Panc1 (cell line): Measurements from ENCODE around the gene JADE3. TPM values are rescaled to one million over a fixed set of nuclear protein-coding genes. Genes with fewer than 3 reads are reported as not detected.

ENCODE experiments used
- ATAC-seq: fragments of 200-7000 bp; cut with Tn5 transposase; 2 replicates; pipeline ENCODE4 v1.9.1; 2020; ENCODE audit warnings: mild to moderate bottlenecking, moderate library complexity
- BruUV-seq: library from RNA; stranded (reverse); fragments of 400-500 nt; replicated peaks from 2 replicates; lab custom pipeline; 2021; lab: Mats Ljungman, UMichigan
- CTCF ChIA-PET: fragments of 300-600 bp; sonication (Branson Sonifier 250); formaldehyde crosslinking; loops from one replicate; lab custom pipeline; 2022; ENCODE audit warnings: antibody characterized with exemption; lab: Charles Lee
- POLR2A ChIA-PET: fragments of 300-600 bp; sonication (Branson Sonifier 250); formaldehyde crosslinking; loops from one replicate; lab custom pipeline; 2022; ENCODE audit warnings: antibody characterized with exemption; lab: Charles Lee
- DNase-seq: peaks from one replicate; pipeline ENCODE4 v3.0.0-alpha.2; 2010; ENCODE audit warnings: low read depth, low spot score
- H3K27ac ChIP-seq: 2 replicates; pipeline ENCODE4 v1.5.1; 2011; ENCODE audit warnings: mild to moderate bottlenecking, low read length, inconsistent platforms
- H3K27me3 ChIP-seq: fragments of 200-500 bp; sonication (Bioruptor generic); 2 replicates; pipeline ENCODE4 v1.6.0; 2014; ENCODE audit warnings: low read length, inconsistent platforms; ENCODE audit not compliant: control insufficient read depth, insufficient read depth
- H3K36me3 ChIP-seq: fragments of 200-500 bp; sonication (Bioruptor generic); 2 replicates; pipeline ENCODE4 v1.5.1; 2014; ENCODE audit warnings: inconsistent platforms, mild to moderate bottlenecking, low read length, moderate library complexity; ENCODE audit not compliant: control insufficient read depth, insufficient read depth
- H3K4me1 ChIP-seq: 2 replicates; pipeline ENCODE4 v1.5.1; 2011; ENCODE audit warnings: inconsistent platforms, mild to moderate bottlenecking, low read length, moderate library complexity; ENCODE audit not compliant: control insufficient read depth, insufficient read depth
- H3K4me3 ChIP-seq, 2 experiments: 2 replicates each; pipeline ENCODE4 v1.5.1; 2011 to 2012; ENCODE audit warnings: low read depth in 2 of 2, low read length in 2 of 2, mild to moderate bottlenecking in 2 of 2, inconsistent platforms in 1 of 2, moderate library complexity in 1 of 2
- H3K9me3 ChIP-seq: fragments of 200-500 bp; sonication (Bioruptor generic); 2 replicates; pipeline ENCODE4 v1.5.1; 2014; ENCODE audit warnings: low read depth, mild to moderate bottlenecking, inconsistent platforms, low read length, moderate library complexity; ENCODE audit not compliant: control insufficient read depth, insufficient read depth
- POLR2AphosphoS5 ChIP-seq: IDR thresholded peaks from 2 replicates; pipeline ENCODE4 v1.6.1; 2012; ENCODE audit warnings: mild to moderate bottlenecking, low read depth, low read length, moderate library complexity
- REST ChIP-seq, 2 experiments: IDR thresholded peaks; 2 replicates each; pipeline ENCODE4 v1.6.1; 2011 to 2012; ENCODE audit warnings: low read depth in 2 of 2, control low read depth in 1 of 2, low read length in 1 of 2, mild to moderate bottlenecking in 1 of 2, moderate library complexity in 1 of 2; ENCODE audit not compliant: insufficient read depth in 1 of 2
- SIN3A ChIP-seq: IDR thresholded peaks from 2 replicates; pipeline ENCODE4 v1.6.1; 2012; ENCODE audit warnings: low read depth, mild to moderate bottlenecking, low read length, moderate library complexity, borderline replicate concordance; ENCODE audit not compliant: insufficient read depth
- TCF7L2 ChIP-seq: IDR thresholded peaks from 2 replicates; pipeline ENCODE4 v1.6.1; 2011; ENCODE audit warnings: mild to moderate bottlenecking, low read depth, low read length, inconsistent platforms
- in situ Hi-C: cut with HindIII; loops from 2 replicates; pipeline ENCODE4 v1.10.0; 2016; ENCODE audit warnings: low sequenced_read_pairs, low pct_unique_long_range_greater_than_20kb
- intact Hi-C: fragments of 100-400 bp; cut with micrococcal nuclease; formaldehyde crosslinking; loops from one replicate; pipeline ENCODE4 v1.10.0; 2022; ENCODE audit not compliant: unreplicated experiment
- total RNA-seq: library from RNA; stranded (reverse); gene quantifications from one replicate; pipeline ENCODE4 v1.2.1, GENCODE V29; 2021; ENCODE audit not compliant: unreplicated experiment
- TF ChIP-seq, protein P1 (sequence below): fragments of 450-650 bp; IDR thresholded peaks from 2 replicates; pipeline ENCODE4 v1.5.1; 2017; ENCODE audit warnings: mild to moderate bottlenecking

The JADE3 gene
- total RNA-seq, 1 experiment from 2014 or later = 22.2 TPM

DNA sequence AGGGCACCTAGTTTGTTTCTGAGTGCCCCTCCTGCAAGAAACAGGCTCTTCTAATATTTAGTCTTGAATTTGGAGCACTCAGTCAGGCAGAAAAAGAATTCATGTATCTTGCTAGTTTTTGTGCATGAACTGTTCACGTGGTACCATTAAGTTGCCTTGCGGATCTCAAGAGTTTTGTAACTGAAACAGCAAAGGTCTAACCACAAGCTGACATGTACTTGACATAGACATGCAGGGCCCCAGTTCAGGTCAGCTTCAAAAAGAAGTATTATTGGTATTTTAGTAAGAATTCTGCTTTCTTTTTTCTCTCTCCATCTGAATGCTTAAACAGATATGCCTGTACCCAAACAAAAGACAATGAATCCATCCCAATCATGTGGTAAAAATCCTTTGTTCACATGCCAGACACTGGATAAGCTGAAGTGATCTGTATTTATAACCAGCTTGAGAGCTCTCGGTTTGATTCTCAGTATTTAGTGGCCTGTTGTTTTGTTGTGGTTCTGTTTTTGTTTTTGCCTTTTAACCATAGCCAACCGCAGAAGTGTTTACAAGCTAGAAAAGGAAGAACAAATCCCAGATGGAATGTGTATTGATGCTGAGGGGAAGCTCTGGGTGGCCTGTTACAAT, 179.0 kb downstream of the JADE3 start:
- intact Hi-C loops (loop anchor here (5.0 to 10.0 kb wide), 2 partner anchors 186 to 289 kb away; no protein-coding TSS in a partner anchor), in situ Hi-C loops (no loop called here)
- ATAC-seq (no peak), DNase-seq (no peak)
- no peaks in the 10 kb centered on the region for H3K36me3 ChIP-seq
- no peak for TF ChIP-seq REST (IDR thresholded peaks at IDR 0.05; ENCODE audit: insufficient read depth in 1 of 2, low read depth in 2 of 2, low read length in 1 of 2)
- TF ChIP-seq TCF7L2 = no peak
- no peak for TF ChIP-seq SIN3A
- no peak for TF ChIP-seq POLR2AphosphoS5
- TF ChIP-seq, protein P1, sequence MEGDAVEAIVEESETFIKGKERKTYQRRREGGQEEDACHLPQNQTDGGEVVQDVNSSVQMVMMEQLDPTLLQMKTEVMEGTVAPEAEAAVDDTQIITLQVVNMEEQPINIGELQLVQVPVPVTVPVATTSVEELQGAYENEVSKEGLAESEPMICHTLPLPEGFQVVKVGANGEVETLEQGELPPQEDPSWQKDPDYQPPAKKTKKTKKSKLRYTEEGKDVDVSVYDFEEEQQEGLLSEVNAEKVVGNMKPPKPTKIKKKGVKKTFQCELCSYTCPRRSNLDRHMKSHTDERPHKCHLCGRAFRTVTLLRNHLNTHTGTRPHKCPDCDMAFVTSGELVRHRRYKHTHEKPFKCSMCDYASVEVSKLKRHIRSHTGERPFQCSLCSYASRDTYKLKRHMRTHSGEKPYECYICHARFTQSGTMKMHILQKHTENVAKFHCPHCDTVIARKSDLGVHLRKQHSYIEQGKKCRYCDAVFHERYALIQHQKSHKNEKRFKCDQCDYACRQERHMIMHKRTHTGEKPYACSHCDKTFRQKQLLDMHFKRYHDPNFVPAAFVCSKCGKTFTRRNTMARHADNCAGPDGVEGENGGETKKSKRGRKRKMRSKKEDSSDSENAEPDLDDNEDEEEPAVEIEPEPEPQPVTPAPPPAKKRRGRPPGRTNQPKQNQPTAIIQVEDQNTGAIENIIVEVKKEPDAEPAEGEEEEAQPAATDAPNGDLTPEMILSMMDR = no peak
- no TSS peak for BruUV-seq
- no peaks in the 10 kb centered on the region for H3K4me1 ChIP-seq
- no peak overlapping the region for H3K4me3 ChIP-seq
- H3K27me3 ChIP-seq = no peaks in the 10 kb centered on the region
- no peak overlapping the region for H3K27ac ChIP-seq
- ChIA-PET POLR2A (no interaction called here), CTCF (no interaction called here)
- H3K9me3 ChIP-seq = no peaks in the 10 kb centered on the region

DNA sequence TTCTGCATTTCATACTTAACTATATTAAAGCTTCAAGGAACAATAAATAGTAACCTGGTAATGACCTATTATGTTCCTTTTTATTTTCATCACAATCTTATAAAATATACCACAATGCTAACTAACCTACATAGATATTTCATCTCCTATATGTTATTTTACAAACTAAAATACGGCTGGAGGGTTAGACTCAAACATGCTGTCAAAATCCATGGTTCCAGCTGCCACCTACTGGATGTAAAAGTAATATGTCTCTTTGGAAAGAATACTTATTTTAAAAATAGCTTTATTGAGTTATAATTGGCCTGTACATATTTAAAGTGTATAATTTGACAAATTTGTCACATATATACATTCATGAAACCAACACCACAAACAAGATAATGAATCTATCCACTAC, 181.0 kb downstream of the JADE3 start:
- BruUV-seq = no TSS peak
- CTCF ChIA-PET = interaction anchor here (0.6 kb wide), 2 partner anchors 22 to 31 kb away, joined by 4 to 5 read pairs; no protein-coding TSS in a partner anchor
- TF ChIP-seq, protein P1 = peak; percentile 53; the same call in 1 of the 2 replicates
- no peak for TF ChIP-seq SIN3A
- no peak for TF ChIP-seq TCF7L2
- in situ Hi-C loops = no loop called here
- Histone ChIP-seq H3K27me3 (no peaks in the 10 kb centered on the region), H3K9me3 (no peaks in the 10 kb centered on the region), H3K4me1 (no peaks in the 10 kb centered on the region), H3K4me3 (no peak overlapping the region), H3K36me3 (no peaks in the 10 kb centered on the region), H3K27ac (no peak overlapping the region)
- intact Hi-C loops = loop anchor here (5.0 to 10.0 kb wide), 2 partner anchors 188 to 291 kb away; no protein-coding TSS in a partner anchor
- POLR2A ChIA-PET = interaction anchor here (0.6 kb wide), 1 partner anchor 13 kb away, joined by 3 read pairs; no protein-coding TSS in a partner anchor
- no peak for ATAC-seq
- peak; percentile 1 for DNase-seq
